Measurements from ENCODE around the gene CDH11.

DNA sequence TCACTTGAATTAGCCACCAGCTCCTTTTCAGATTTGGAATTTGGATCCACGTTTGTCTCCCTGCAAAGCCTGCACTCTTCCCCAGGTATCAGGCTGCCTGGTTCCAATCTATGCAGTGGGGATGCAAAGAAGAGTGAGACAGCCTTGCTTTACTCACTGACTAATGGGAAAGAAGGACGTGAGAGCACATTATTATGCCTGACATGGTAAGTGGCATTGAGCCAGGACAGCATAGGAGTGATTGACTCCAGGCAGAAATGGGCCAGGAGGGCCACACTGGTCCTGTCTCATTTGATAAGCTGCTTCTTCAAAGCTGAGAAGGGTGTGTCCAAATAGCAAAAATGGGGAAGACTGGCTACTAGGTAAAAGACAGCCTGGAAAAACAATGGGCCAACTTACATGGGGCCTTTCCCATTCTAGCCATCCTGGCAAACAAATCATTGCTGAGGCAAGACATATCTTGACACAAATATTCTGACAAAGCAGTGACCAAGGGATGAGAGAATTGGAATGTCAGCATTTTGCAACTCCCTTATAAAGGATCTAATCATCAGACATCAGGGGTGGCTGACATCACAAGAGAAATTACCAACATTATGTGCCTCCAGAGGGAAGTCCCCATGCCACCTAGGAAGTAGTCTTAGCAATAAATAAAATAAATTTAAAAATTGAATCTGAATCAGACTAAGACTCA is 38.6 kb downstream of the CDH11 start:
- no peak for TF ChIP-seq CTCF (conservative IDR thresholded peaks at IDR 0.05; ENCODE audit: low read length)
- no peak for TF ChIP-seq EZH2phosphoT487 (IDR thresholded peaks at IDR 0.05; ENCODE audit: borderline replicate concordance, low read depth, low read length)

Data from OCI-LY7 (cell line).